ENCODE data around the gene DCAF11. TPM values are rescaled to one million over a fixed set of nuclear protein-coding genes. Genes with fewer than 3 reads are reported as not detected.

DCAF11 gene
- total RNA-seq, 1 donor from 2014 or later, result 26.9 TPM

GRCh38 chr14:24132061-24132685 is 17.6 kb downstream of the DCAF11 start:
- no peak overlapping the region for H3K4me3 ChIP-seq (ENCODE audit: insufficient read depth, low read depth, low read length)
- no peak overlapping the region for H2AFZ ChIP-seq (ENCODE audit: low read depth, low read length)
- H3K36me3 Mint-ChIP-seq (ENCODE audit: low read depth, unreplicated experiment), result peaks cover 7% of the 10 kb centered on the region
- H3K9me3 ChIP-seq (ENCODE audit: insufficient read depth, low read depth, low read length), result no peaks in the 10 kb centered on the region
- H4K20me1 ChIP-seq (ENCODE audit: insufficient read depth, low read length), result no peaks in the 10 kb centered on the region
- TF ChIP-seq CTCF (IDR thresholded peaks at IDR 0.05; ENCODE audit: insufficient read depth, low read depth, low read length) (no peak), EZH2 (IDR thresholded peaks at IDR 0.05; ENCODE audit: insufficient read depth, low read length) (no peak)
- no peak overlapping the region for H3K9ac ChIP-seq (ENCODE audit: low read length)
- FAIRE-seq (no peak), DNase-seq (ENCODE audit: low read depth) (no peak)
- no peak overlapping the region for H3K4me3 Mint-ChIP-seq (ENCODE audit: unreplicated experiment)
- H3K27ac ChIP-seq (ENCODE audit: low read depth, low read length), result no peak overlapping the region
- no peak overlapping the region for H3K4me2 ChIP-seq (ENCODE audit: low read length)
- H3K4me1 ChIP-seq (ENCODE audit: insufficient read depth, low read length), result peaks cover 9% of the 10 kb centered on the region
- peaks cover 7% of the 10 kb centered on the region for H3K79me2 ChIP-seq (ENCODE audit: insufficient read depth, low read length)
- peaks cover 8% of the 10 kb centered on the region for H3K27me3 Mint-ChIP-seq (ENCODE audit: low read depth, unreplicated experiment)
- H3K27ac Mint-ChIP-seq (ENCODE audit: unreplicated experiment), result no peak overlapping the region
- no peaks in the 10 kb centered on the region for H3K36me3 ChIP-seq (ENCODE audit: insufficient read depth, low read length)
- peaks cover 6% of the 10 kb centered on the region for H3K4me1 Mint-ChIP-seq (ENCODE audit: low read depth, unreplicated experiment)
- no peaks in the 10 kb centered on the region for H3K9me3 Mint-ChIP-seq (ENCODE audit: unreplicated experiment)
- H3K27me3 ChIP-seq (ENCODE audit: insufficient read depth, low read length), result no peaks in the 10 kb centered on the region

DNA sequence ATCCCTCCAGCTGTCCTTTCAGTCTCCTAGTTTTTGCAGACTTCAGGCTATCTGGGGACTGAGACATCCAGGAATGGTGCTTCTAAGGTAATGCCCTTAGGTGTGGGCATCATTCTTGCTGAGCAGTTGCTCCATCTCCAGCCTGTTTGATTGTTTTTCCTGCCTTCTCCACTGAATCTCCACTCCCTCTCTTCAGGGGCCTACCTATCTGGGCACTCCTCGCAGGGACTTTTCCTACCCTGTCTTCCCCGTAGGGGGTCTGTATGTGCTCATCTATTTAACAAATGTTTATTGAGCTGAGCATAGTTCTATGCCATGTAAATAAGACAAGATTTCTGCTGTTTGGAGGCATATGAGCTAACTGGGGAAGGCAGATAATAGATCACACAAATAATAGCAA is 18.4 kb downstream of the DCAF11 start:
- FAIRE-seq (no peak), DNase-seq (ENCODE audit: low read depth) (no peak)
- H3K9me3 Mint-ChIP-seq (ENCODE audit: unreplicated experiment), result no peaks in the 10 kb centered on the region
- Histone ChIP-seq H3K4me2 (ENCODE audit: low read length) (no peak overlapping the region), H3K27me3 (ENCODE audit: insufficient read depth, low read length) (no peaks in the 10 kb centered on the region), H3K9ac (ENCODE audit: low read length) (no peak overlapping the region), H3K9me3 (ENCODE audit: insufficient read depth, low read depth, low read length) (no peaks in the 10 kb centered on the region), H4K20me1 (ENCODE audit: insufficient read depth, low read length) (no peaks in the 10 kb centered on the region), H3K79me2 (ENCODE audit: insufficient read depth, low read length) (peaks cover 7% of the 10 kb centered on the region), H3K4me1 (ENCODE audit: insufficient read depth, low read length) (peaks cover 9% of the 10 kb centered on the region), H2AFZ (ENCODE audit: low read depth, low read length) (no peak overlapping the region), H3K4me3 (ENCODE audit: insufficient read depth, low read depth, low read length) (no peak overlapping the region), H3K27ac (ENCODE audit: low read depth, low read length) (no peak overlapping the region), H3K36me3 (ENCODE audit: insufficient read depth, low read length) (no peaks in the 10 kb centered on the region)
- H3K4me3 Mint-ChIP-seq (ENCODE audit: unreplicated experiment), result no peak overlapping the region
- H3K27me3 Mint-ChIP-seq (ENCODE audit: low read depth, unreplicated experiment), result peaks cover 8% of the 10 kb centered on the region
- H3K36me3 Mint-ChIP-seq (ENCODE audit: low read depth, unreplicated experiment), result peaks cover 8% of the 10 kb centered on the region
- peaks cover 6% of the 10 kb centered on the region for H3K4me1 Mint-ChIP-seq (ENCODE audit: low read depth, unreplicated experiment)
- no peak overlapping the region for H3K27ac Mint-ChIP-seq (ENCODE audit: unreplicated experiment)
- no peak for TF ChIP-seq CTCF (IDR thresholded peaks at IDR 0.05; ENCODE audit: insufficient read depth, low read depth, low read length)
- TF ChIP-seq EZH2 (IDR thresholded peaks at IDR 0.05; ENCODE audit: insufficient read depth, low read length), result no peak

DNA sequence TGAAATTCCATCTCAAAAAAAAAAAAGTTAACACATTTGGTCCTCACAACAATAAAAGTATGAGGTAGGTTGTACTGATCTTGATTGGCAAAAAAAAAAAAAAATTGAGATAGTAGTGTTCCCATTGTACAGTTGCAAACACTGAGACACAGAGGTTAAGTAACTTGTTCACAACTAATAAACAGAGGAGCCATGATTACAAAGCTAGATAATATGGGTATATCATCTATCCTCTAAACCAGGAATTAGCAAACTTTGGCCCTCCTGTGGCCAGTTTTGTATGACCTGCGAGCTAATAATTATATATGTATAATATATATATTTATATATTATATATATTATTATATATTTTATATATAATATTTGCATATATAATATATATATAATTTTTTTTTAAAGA is 19.2 kb downstream of the DCAF11 start:
- H3K36me3 Mint-ChIP-seq (ENCODE audit: low read depth, unreplicated experiment), result peaks cover 16% of the 10 kb centered on the region
- no peak for DNase-seq (ENCODE audit: low read depth)
- H4K20me1 ChIP-seq (ENCODE audit: insufficient read depth, low read length), result peaks cover 6% of the 10 kb centered on the region
- H3K9me3 Mint-ChIP-seq (ENCODE audit: unreplicated experiment), result no peaks in the 10 kb centered on the region
- peaks cover 10% of the 10 kb centered on the region for H3K4me1 Mint-ChIP-seq (ENCODE audit: low read depth, unreplicated experiment)
- no peak overlapping the region for H3K4me3 ChIP-seq (ENCODE audit: insufficient read depth, low read depth, low read length)
- no peak overlapping the region for H3K4me3 Mint-ChIP-seq (ENCODE audit: unreplicated experiment)
- H3K27ac Mint-ChIP-seq (ENCODE audit: unreplicated experiment), result no peak overlapping the region
- no peak overlapping the region for H2AFZ ChIP-seq (ENCODE audit: low read depth, low read length)
- peaks cover 13% of the 10 kb centered on the region for H3K79me2 ChIP-seq (ENCODE audit: insufficient read depth, low read length)
- peaks cover 7% of the 10 kb centered on the region for H3K36me3 ChIP-seq (ENCODE audit: insufficient read depth, low read length)
- no peak for FAIRE-seq
- TF ChIP-seq CTCF (IDR thresholded peaks at IDR 0.05; ENCODE audit: insufficient read depth, low read depth, low read length) (no peak), EZH2 (IDR thresholded peaks at IDR 0.05; ENCODE audit: insufficient read depth, low read length) (no peak)
- no peaks in the 10 kb centered on the region for H3K27me3 ChIP-seq (ENCODE audit: insufficient read depth, low read length)
- H3K27me3 Mint-ChIP-seq (ENCODE audit: low read depth, unreplicated experiment), result peaks cover 8% of the 10 kb centered on the region
- peaks cover 9% of the 10 kb centered on the region for H3K4me1 ChIP-seq (ENCODE audit: insufficient read depth, low read length)
- no peak overlapping the region for H3K27ac ChIP-seq (ENCODE audit: low read depth, low read length)
- no peak overlapping the region for H3K4me2 ChIP-seq (ENCODE audit: low read length)
- H3K9me3 ChIP-seq (ENCODE audit: insufficient read depth, low read depth, low read length), result no peaks in the 10 kb centered on the region
- H3K9ac ChIP-seq (ENCODE audit: low read length), result no peak overlapping the region

All from astrocyte (in vitro differentiated cells and primary cell).